Fibroblast of upper back skin (primary cell): ENCODE results near the gene STPG1.

Source experiments
- DNase-seq: peaks from one replicate; pipeline ENCODE4 v3.0.0-alpha.2; 2013

The STPG1 gene

DNA sequence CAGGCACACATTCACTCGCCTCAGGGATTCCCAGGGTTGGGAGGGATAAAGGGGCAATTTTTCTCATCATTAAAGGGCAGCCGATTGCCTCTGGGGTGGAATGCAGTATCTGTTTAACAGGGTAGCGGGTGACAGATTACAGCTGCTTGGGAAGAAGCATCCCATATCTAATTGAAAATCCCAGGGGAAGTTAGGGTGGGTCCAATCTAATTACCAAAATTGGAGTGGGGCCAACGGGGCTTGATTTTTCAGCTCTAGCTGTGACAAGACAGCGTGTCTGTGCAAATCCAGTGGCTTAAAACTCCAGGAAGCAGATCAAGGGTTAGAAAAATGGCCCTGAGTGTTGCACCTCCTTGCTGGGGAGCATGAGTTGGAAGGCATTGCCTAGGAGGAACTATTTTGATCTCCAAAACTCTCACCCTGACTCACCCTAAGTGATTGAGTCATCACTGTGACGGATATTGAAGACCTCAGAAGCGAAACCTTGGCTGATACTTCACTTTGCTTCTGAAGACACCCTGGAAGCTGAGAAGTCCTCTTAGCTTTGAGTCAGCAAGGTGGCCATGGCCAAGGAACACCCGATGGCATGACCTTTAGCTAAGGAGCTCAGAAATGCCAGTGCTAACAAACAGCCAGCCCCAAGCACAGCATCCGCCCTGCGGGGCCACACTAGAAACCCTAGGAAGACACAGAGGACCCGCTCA is 48.5 kb downstream of the STPG1 start:
- peak; percentile 87 for DNase-seq

GRCh38 chr1:24364605-24364974 is 49.0 kb downstream of the STPG1 start:
- no peak for DNase-seq

- no peak for DNase-seq
Observed at GRCh38 chr1:24363994-24364393, 49.6 kb downstream of the STPG1 start.

DNA sequence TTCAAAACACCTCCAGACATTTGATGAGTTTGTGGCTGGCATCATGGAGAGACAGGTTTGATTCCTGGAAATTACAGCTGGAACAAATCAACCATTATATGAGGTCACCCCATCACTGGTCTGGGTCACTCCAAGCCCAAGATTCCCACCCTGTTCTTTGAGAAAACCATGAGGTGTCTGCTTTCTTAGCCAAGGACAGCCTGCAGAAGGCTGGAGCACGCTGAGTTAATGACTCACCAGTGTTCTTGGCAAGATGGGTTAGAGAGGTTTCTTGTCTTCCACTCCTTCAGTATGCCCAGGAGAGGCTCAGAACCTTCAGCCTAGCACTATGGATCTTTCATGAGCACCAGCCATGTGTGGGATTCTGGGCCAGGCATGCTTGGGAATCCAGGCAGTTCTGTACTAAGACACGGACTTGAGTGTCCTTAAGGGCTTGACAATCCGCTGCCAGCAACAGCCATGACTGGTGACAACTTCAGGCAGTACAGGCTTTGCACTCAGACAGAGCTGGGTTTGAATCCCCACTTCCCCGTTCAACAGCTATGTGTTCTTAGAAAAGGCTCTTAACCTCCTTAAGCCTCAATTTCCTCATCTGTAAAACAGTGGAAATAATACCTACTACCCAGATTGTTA is 50.5 kb downstream of the STPG1 start:
- DNase-seq, result peak; percentile 92

GRCh38 chr1:24362396-24362795 is 51.2 kb downstream of the STPG1 start:
- no peak for DNase-seq

DNA sequence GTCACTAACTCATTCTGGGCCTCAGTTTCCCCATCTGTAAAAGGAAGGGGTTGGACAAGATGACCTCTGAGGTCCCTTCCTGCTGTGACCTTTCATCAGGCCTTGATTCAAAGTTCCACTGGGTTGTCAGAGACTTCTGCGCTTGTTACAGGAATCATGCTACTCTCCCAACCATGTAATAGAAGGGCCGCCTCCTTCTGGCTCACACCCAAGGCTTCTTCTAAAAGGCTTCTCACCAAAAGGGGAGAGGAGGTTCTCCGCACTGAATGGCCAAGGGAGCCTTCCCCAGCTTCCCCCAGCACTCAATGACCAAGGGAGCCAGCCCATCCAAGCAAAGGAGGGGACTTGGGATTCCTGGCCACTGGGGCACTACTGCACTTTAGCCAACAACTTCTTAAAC is 51.8 kb downstream of the STPG1 start:
- no peak for DNase-seq

- no peak for DNase-seq
Observed at GRCh38 chr1:24360681-24361080, 52.9 kb downstream of the STPG1 start.

DNA sequence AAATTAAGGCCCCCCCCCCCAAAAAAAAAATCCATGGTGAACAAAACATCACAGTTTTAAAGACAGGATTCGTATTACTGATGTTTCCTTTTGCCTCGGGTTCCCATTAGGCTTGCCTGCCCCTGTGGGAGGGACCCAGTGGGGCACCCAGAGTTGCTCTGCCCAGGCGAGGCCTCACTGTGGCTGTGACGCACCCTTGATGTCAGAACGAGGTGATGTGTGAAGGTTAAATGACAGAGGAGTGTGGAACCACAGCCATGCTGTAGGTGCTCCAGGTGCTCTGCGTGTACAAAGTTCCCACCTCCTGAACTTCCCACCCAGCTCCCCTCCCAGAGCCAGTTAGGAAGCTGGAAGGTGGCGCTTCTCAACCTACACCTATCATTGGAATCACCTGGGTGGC is 56.5 kb downstream of the STPG1 start:
- DNase-seq, result no peak

DNA sequence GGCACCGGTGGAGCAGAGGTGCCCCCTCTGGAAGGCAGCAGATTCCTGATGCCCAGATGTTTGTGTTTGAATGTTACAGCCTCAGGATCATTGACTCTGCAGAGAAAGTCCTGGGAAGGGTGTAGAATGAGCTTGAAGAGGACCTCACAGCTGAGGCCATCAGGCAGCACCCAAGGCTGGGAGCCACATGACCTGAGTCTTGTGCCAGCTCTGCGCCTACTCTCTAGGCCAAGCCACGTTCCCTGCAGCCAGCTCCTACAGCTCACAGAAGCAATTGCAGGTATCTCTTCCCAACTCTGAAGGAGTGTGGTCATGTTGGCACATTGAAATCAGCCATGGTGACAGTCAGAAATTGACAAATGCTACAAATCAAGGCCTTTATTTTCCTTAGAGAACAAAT is 58.1 kb downstream of the STPG1 start:
- DNase-seq, result no peak

DNA sequence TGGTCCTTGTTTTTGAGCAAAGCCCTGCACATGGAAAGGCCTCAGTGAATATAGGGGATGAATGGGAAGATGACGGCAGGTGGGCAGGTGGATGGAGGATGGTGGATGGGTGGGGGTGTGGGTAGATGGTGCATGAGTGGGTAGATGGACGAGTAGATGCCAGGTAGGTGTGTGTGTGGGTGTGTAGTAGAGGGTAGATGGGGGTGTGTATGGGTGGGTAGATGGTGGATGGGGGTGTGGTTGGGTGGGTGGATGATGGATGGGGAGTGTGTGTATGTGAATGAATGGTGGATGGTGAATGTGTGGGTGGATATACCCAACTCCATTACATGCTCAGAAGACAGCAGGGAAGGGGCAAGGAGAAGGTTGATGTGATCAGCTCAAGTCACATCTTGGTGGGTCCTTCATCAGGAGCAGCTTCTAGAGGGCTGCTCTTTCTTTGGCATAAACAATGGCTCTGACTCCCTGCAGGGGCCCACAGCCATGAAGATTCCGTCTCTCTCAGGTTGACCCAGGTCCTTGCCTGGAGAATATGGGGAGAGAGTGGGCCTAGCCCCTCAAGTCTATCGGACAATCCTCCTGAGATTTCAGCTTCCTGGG is 60.2 kb downstream of the STPG1 start:
- DNase-seq, result no peak

DNA sequence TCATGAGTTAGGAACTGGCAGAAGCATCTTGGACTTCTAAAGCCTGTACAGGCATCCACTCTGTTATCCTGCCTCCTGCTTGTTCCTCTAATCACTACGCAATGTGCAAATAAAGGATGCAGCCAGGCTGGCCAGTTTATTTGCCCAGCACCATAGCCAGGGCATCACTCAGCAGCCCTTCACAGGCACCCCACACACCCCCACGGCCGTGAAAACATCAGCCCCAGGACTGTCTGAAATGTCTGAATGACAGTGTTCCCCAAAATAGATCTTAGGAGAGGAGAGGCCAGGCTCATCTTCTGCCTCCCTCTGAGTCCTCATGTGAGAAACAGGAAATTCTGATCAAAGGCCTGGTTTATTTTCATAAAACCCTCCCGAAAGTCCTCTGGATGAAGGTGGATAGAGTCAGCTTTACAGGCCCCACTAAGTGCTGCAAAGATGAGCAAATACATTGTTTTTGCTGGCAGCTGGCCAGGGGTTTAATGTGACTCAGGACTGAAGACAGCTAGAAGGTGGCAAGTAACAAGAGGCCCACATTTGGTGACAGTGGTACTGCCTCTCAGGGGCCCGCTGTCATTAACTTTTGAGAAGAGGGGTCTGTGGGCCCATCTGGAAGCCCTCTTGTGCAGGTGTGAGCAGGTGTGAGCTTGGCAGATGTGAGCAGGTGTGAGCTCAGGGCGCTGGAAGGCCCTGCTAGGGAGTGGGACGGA is 61.5 kb downstream of the STPG1 start:
- DNase-seq, result peak; percentile 36

- no peak for DNase-seq
Observed at GRCh38 chr1:24351247-24351646, 62.3 kb downstream of the STPG1 start.

DNA sequence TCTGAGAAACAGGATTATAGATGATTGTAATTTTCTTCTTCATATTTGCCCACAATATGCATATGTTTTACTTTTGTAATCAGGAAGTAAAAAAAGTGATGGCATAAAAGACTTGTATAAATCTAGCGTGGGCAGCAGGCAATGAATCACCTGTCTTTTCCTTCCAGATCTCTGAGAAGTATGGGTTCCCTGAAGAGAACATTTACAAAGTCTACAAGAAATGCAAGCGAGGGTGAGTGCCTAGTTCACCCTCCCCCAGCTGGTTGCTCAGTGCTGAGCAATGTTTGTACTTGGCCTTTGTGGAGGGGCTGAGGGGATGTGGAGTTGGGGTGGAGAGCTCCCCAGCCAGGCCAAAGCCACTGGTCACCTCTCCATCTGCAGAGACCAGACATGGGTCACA is 63.7 kb downstream of the STPG1 start:
- DNase-seq, result no peak

- DNase-seq, result no peak
Observed at GRCh38 chr1:24348196-24348595, 65.4 kb downstream of the STPG1 start.

DNA sequence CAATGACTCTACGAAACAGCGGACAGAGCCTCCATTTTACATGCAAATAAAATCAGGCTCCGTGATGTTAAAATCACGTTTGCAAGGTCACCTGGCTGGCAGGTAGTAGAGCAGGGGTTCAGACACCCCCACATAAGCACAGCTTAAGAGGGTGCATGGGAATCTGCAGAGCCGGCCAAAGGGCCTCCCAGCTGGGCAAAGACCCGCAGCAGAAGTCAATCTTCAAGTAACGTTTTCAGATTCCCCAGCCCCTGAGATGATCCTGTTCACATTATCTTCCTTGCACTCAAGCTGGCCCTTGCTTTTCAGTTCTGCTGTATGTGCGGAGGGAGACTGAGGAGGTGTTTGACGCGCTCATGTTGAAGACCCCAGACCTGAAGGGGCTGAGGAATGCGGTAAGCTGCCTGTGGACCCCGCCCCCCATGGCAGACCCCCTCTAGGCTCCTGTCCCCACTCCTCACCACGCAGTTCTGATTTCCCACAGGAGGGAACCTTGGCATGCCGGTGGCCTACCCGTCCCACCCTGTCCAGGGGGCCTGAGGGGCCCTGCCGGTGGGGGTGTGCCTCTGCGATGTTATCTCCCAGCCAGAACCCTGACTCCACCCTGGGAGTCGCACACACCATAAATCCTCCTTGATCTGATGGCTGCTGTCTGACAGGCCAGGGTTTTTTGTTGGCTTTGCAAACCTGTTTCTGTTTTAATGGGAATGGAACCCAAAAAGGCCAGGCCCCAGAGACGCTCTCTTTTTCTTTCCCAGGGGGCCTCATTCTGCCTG is 66.2 kb downstream of the STPG1 start:
- no peak for DNase-seq

- DNase-seq, result no peak
Observed at GRCh38 chr1:24345334-24345733, 68.2 kb downstream of the STPG1 start.

GRCh38 chr1:24344090-24344742 is 69.4 kb downstream of the STPG1 start:
- no peak for DNase-seq

DNA sequence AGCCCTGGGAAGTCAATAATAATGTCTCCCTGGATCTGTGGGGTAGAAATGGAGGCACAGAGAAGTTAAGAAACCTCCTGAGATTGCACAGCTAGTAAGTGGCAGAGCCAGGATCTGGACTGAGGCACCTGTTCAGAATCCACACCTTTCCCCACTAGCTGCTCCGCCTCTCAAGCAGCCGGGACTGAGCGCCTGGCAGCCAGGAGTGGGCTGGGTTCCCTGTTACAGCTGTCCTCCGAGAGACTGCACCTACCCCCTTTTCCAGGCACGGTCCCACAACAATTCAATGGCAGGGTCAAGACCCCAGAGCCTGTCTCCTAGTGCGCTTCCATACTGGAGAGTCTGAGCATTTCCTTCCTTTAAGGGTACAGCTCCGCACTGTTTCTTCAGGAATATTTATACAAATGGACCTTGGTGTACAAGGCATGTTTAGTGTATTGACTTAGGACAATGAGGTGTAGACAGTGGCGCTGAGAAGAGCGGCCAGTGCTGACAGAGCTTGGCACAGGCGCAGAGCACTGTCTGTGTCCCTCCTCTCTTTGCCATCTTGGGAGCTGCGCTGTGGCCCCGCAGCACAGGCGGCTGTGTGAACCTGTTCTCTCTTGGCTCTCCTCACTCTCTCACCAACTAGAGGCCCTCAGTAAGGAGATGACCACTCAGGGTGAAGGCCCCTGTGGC is 70.0 kb downstream of the STPG1 start:
- DNase-seq, result no peak

GRCh38 chr1:24341260-24341659 is 72.3 kb downstream of the STPG1 start:
- DNase-seq, result peak; percentile 34

DNA sequence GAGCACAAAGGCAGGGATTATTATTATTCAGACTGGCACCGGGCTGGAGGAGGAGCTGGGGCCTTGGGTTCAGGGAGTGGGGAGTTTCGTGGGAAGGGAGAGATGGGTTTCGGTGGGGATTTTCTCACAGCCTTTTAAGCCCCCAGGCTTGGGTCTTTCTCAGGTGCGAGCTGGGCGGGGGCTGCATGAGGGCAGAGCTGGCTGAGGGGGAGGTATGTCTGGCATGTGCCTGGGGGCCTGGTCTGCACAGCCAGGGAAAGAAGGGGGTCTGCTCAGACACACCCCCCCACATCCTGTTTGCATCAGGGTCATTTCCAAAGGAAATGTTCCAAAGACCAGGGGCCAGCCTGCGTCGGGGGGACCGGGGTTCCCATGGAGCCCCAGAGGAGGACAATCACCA is 72.8 kb downstream of the STPG1 start:
- no peak for DNase-seq

DNA sequence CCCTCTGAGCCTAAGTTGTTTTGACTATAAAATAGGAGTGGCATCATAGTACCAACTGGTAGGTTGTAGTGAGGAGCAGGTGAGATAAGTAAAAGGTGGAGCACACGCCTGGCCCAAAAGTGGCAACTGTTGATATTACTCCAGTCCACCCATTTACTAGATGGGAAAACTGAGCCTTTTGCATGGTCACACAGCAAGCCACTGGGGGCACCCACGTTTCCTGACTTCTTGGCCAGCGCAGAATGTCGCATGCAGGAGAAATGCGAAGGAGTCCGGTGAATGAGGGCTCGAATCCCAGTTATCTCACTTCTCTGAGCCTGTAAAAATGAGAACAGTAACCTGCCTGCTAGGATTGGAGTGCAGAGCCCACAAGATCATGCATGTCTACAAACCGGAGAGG is 73.6 kb downstream of the STPG1 start:
- no peak for DNase-seq

- no peak for DNase-seq
Observed at GRCh38 chr1:24338447-24338846, 75.1 kb downstream of the STPG1 start.
